Coronary artery (tissue), 2 donors: ENCODE data around the gene BCL2L11.

Experiments
- DNase-seq: peaks from one replicate; pipeline ENCODE4 v3.0.0-alpha.2; 2017; ENCODE audit warnings: low spot score
- H3K27ac ChIP-seq, 2 donors: fragments of 200-600 bp; sonication (generic); one replicate each; pipeline ENCODE4 v1.5.1; 2016 to 2019
- H3K4me3 ChIP-seq: fragments of 200-600 bp; sonication (generic); 2 replicates; pipeline ENCODE4 v1.5.1; 2016; ENCODE audit warnings: mild to moderate bottlenecking, moderate library complexity
- CTCF ChIP-seq: fragments of 200-600 bp; sonication (generic); IDR thresholded peaks from one replicate; pipeline ENCODE4 v1.5.1; 2019; ENCODE audit warnings: antibody characterized with exemption

Gene BCL2L11

GRCh38 chr2:111122631-111123421 lies 2.1 kb downstream of the BCL2L11 start:
- DNase-seq = peak; percentile 87
- Histone ChIP-seq H3K4me3 (peak overlapping the region; percentile 90), H3K27ac (peak overlapping the region; percentile 82 to 88)
- no peak for TF ChIP-seq CTCF

- peak overlapping the region; percentile 90 for H3K4me3 ChIP-seq
- TF ChIP-seq CTCF = no peak
- no peak for DNase-seq
- no peak overlapping the region for H3K27ac ChIP-seq
These were observed 3.0 kb downstream of the BCL2L11 start for GRCh38 chr2:111123751-111124150.

GRCh38 chr2:111126581-111126980 lies 5.9 kb downstream of the BCL2L11 start:
- no peak overlapping the region for H3K27ac ChIP-seq
- H3K4me3 ChIP-seq = no peak overlapping the region
- DNase-seq = no peak
- no peak for TF ChIP-seq CTCF

GRCh38 chr2:111127351-111127750 lies 6.6 kb downstream of the BCL2L11 start:
- Histone ChIP-seq H3K27ac (no peak overlapping the region), H3K4me3 (no peak overlapping the region)
- DNase-seq = no peak
- TF ChIP-seq CTCF = no peak

GRCh38 chr2:111128096-111128495 lies 7.4 kb downstream of the BCL2L11 start:
- DNase-seq = no peak
- Histone ChIP-seq H3K4me3 (no peak overlapping the region), H3K27ac (no peak overlapping the region)
- no peak for TF ChIP-seq CTCF

- no peak overlapping the region for H3K4me3 ChIP-seq
- TF ChIP-seq CTCF = no peak
- H3K27ac ChIP-seq = no peak overlapping the region
- DNase-seq = no peak
These were observed 12.9 kb downstream of the BCL2L11 start for GRCh38 chr2:111133603-111134002.

GRCh38 chr2:111134055-111134454 lies 13.3 kb downstream of the BCL2L11 start:
- no peak for DNase-seq

More at GRCh38 chr2:111134055-111134454, 13.3 kb downstream of the BCL2L11 start:
- no peak overlapping the region for H3K27ac ChIP-seq
- no peak for TF ChIP-seq CTCF
- no peak overlapping the region for H3K4me3 ChIP-seq
